K562 (cell line): ENCODE measurements around the gene PLA1A.

Experiments
- CTCF ChIP-seq, 3 experiments: IDR thresholded peaks in 2 of 3; conservative IDR thresholded peaks in 1 of 3; 2 replicates each; pipeline ENCODE4 v1.5.1; 2011 to 2012; ENCODE audit warnings: low read length in 3 of 3, mild to moderate bottlenecking in 3 of 3, control low read depth in 2 of 3, improper control_type of control experiment in 1 of 3, inconsistent platforms in 1 of 3, low read depth in 1 of 3, mixed read lengths in 1 of 3, moderate library complexity in 1 of 3; ENCODE audit not compliant: insufficient read depth in 2 of 3
- EP400 ChIP-seq: fragments of 450-650 bp; IDR thresholded peaks from 2 replicates; pipeline ENCODE4 v1.6.1; 2017; ENCODE audit warnings: antibody characterized with exemption, mild to moderate bottlenecking, moderate library complexity
- IRF2 ChIP-seq: sonication (generic); formaldehyde crosslinking; IDR thresholded peaks from 2 replicates; pipeline ENCODE4 v1.8.1; 2022; ENCODE audit warnings: mild to moderate bottlenecking, missing genetic modification reagents
- JUN ChIP-seq, 2 experiments: sonication (generic) in 1 of 2; formaldehyde crosslinking in 1 of 2; IDR thresholded peaks; 2 replicates each; pipeline versions ENCODE4 v1.6.1 to v1.8.0; 2012 to 2022; ENCODE audit warnings: borderline replicate concordance in 2 of 2, mild to moderate bottlenecking in 2 of 2, improper control_type of control experiment in 1 of 2, low read depth in 1 of 2, low read length in 1 of 2, missing genetic modification reagents in 1 of 2
- MTF1 ChIP-seq: fragments of 250-450 bp; sonication (Bioruptor Pico); IDR thresholded peaks from 2 replicates; pipeline ENCODE4 v1.9.0; 2021; ENCODE audit warnings: moderate library complexity, mild to moderate bottlenecking, inconsistent platforms, borderline replicate concordance
- SMAD3 ChIP-seq: fragments of 450-650 bp; formaldehyde crosslinking; conservative IDR thresholded peaks from 2 replicates; pipeline ENCODE4 v1.4.0; 2020; ENCODE audit warnings: mild to moderate bottlenecking

- TF ChIP-seq EP400 = no peak
- no peak for TF ChIP-seq MTF1
- TF ChIP-seq IRF2 (CRISPR knock-in tag) = no peak
- no peak for TF ChIP-seq CTCF (IDR thresholded peaks at IDR 0.05 in 2 of 3, conservative IDR thresholded peaks at IDR 0.05 in 1 of 3; ENCODE audit: insufficient read depth in 2 of 3, low read depth in 1 of 3, low read length in 3 of 3)
- no peak for TF ChIP-seq JUN (IDR thresholded peaks at IDR 0.05; ENCODE audit: borderline replicate concordance, low read depth, low read length)
- TF ChIP-seq JUN (CRISPR knock-in tag; IDR thresholded peaks at IDR 0.05; ENCODE audit: borderline replicate concordance) = no peak
- no peak for TF ChIP-seq SMAD3 (CRISPR knock-in tag)
Observed at GRCh38 chr3:119641416-119641815, 43.7 kb downstream of the PLA1A start.
